ENCODE data around the gene BLTP3A.

DNA sequence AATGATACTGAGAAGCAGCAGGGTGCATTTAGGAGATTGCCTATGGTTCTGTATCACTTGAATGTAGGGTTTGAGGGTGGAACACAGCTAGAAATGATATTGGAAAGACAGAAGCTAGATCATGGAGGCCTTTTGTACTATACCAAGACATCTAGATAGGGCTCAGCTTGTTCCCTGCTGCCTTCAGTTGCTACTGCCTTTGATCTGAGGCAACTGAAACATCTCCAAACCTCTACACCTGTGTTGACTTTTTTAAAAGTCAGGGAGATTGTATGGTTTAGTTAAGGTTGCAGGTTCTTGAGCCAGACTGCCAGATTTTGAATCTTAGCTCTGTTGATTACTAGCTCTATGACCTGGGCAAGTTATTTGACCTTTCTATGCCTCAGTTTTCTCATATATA is 12.7 kb downstream of the BLTP3A start:
- TF ChIP-seq GATA2 (IDR thresholded peaks at IDR 0.05; ENCODE audit: low read depth, low read length) (no peak), GATA3 (IDR thresholded peaks at IDR 0.05; ENCODE audit: low read depth, low read length) (no peak)

Data from SH-SY5Y (cell line).